Fibroblast of mammary gland (primary cell): ENCODE data around the gene TEX35.
A peak's percentile ranks its signal among the peaks of the same experiment; 100 is the strongest.
"Not testable (repeated sequence)": the region's sequence is repeated elsewhere in the genome, so short reads cannot be mapped to it uniquely, and the experiment has no call there.

ENCODE experiments used
- DNase-seq: peaks from one replicate; pipeline ENCODE4 v3.0.0-alpha.2; 2010; ENCODE audit warnings: low read depth
- H3K4me3 ChIP-seq: 2 replicates; pipeline ENCODE4 v1.5.1; 2011; ENCODE audit warnings: low read depth, mild to moderate bottlenecking, low read length, moderate library complexity; ENCODE audit not compliant: control insufficient read depth
- CTCF ChIP-seq: conservative IDR thresholded peaks from 2 replicates; pipeline ENCODE4 v1.5.1; 2011; ENCODE audit warnings: low read depth, low read length, inconsistent platforms; ENCODE audit not compliant: control insufficient read depth, insufficient read depth

The TEX35 gene

GRCh38 chr1:178498896-178499675, 13.8 kb upstream of the TEX35 start:
- TF ChIP-seq CTCF: no peak
- no peak for DNase-seq

GRCh38 chr1:178500091-178500770, 12.7 kb upstream of the TEX35 start:
- no peak for DNase-seq
- H3K4me3 ChIP-seq: no peak overlapping the region
- TF ChIP-seq CTCF: peak; percentile 16

More at GRCh38 chr1:178498896-178499675, 13.8 kb upstream of the TEX35 start:
- no peak overlapping the region for H3K4me3 ChIP-seq

- no peak overlapping the region for H3K4me3 ChIP-seq
- no peak for TF ChIP-seq CTCF
- DNase-seq: no peak
Observed at GRCh38 chr1:178500936-178501554, 11.9 kb upstream of the TEX35 start.

GRCh38 chr1:178501705-178502329, 11.1 kb upstream of the TEX35 start:
- DNase-seq: peak; percentile 62
- no peak overlapping the region for H3K4me3 ChIP-seq
- peak; percentile 98 for TF ChIP-seq CTCF

- no peak overlapping the region for H3K4me3 ChIP-seq
- DNase-seq: no peak
- no peak for TF ChIP-seq CTCF
Observed at GRCh38 chr1:178502330-178502714, 10.6 kb upstream of the TEX35 start.

GRCh38 chr1:178502856-178503255, 10.1 kb upstream of the TEX35 start:
- no peak overlapping the region for H3K4me3 ChIP-seq
- no peak for DNase-seq
- TF ChIP-seq CTCF: no peak

GRCh38 chr1:178503316-178503715, 9.6 kb upstream of the TEX35 start:
- H3K4me3 ChIP-seq, DNase-seq: not testable (repeated sequence)
